Amniotic stem cell (primary cell): ENCODE measurements around the gene HAVCR1.

Experiments
- DNase-seq: peaks from one replicate; lab custom pipeline; 2025; lab: John Stamatoyannopoulos, UW

The HAVCR1 gene

DNA sequence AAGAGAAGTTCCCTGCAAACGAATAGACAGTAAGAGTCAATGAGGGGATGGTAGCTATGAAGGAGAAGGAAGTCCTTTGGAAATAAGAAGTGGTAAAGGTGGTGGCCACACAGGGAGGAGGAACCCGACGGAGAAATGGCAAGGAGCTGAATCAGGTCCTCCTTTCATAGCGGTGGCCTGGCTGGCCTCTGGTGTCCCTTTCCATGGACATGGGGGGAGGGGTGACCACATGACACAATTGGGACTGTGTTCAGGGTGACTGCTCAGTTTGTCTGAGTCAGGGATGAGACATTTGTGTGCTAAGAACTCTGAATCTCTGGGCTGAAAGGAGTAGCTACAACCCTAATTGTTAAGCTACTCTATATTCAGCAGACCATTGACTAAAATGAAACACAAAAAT is 67.2 kb downstream of the HAVCR1 start:
- no peak for DNase-seq

DNA sequence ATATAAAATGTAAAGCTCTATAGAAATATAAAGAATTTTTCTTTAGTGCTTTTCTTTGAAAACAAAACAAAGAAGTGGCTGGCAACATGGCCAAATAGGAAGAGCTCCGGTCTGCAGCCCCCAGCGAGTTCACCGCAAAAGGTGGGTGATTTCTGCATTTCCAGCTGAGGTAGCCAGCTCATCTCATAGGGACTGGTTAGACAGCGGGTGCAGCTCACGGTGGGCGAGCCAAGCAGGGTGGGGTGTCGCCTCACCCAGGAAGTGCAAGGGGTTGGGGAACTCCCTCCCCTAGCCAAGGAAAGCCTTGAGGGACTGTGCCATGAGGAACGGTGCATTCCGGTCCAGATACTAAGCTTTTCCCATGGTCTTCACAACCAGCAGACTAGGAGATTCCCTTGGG is 74.9 kb downstream of the HAVCR1 start:
- DNase-seq: no peak

DNA sequence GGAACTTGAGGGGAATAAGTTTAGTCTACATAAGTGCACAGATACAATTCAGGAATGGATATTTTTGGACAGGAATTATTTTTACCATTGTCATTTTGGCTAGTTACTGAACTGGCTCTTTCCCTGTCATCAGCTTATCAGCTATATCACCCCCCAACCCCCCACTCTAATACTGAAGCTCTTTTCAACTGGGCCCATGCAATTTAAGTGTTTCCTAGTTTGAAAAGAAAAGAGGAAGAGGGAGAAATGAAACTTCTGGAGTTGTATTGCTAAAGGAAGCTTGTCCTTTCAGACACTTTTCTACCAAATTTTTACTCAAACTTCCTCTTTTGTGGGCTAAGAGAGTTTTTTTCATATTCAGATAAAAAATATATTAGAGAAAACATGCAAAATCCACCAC is 77.4 kb downstream of the HAVCR1 start:
- DNase-seq: no peak
